Measurements from ENCODE around the gene UNC45B. TPM values are rescaled to one million over a fixed set of nuclear protein-coding genes. Genes with fewer than 3 reads are reported as not detected.

The UNC45B gene
- total RNA-seq, 1 donor from 2014 or later: 0.14 TPM

DNA sequence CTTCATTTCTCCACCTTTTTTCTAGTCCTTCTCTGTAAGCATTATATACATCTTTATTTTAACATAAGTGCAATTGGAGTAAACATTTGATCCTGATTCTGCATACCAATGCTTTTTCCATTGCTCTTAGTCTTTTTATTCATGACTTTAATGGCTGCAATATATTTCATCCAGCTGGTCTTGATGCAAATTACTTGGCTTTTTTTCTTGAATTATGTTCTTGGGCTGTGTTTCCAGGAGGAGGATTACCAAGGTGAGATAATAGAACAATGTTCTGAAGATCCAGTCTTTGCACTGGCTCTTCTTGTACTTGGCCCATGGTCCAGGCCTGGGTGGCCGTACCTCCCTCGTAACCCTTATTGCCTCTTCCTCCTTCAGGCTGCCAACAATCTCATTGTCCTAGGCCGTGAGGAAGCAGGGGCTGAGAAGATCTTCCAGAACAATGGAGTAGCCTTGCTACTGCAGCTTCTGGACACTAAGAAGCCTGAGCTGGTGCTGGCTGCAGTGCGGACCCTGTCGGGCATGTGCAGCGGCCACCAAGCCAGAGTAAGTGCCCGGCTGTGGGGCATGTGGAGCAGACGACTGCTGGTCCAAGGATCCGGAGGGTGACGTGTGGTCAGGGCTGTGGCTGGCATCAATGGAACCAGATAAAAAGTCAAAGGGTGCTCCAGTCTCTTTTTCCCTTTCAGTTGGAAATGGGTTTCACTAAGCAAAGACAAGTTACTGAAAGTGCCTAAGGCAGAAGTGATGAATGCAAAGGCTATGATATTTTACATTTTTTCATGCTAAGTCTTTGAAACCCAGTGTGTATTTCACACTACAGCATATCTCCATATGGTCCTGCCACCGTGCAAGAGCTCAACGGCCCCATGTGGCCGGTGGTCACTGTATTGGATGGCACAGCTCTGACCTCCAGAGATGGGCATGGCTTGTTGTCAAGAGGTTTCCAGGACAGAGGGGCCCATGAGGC lies 6.9 kb downstream of the UNC45B start:
- H3K9me3 ChIP-seq: no peaks in the 10 kb centered on the region
- no peaks in the 10 kb centered on the region for H3K36me3 ChIP-seq
- H3K27me3 ChIP-seq: no peaks in the 10 kb centered on the region
- TF ChIP-seq, protein P1, sequence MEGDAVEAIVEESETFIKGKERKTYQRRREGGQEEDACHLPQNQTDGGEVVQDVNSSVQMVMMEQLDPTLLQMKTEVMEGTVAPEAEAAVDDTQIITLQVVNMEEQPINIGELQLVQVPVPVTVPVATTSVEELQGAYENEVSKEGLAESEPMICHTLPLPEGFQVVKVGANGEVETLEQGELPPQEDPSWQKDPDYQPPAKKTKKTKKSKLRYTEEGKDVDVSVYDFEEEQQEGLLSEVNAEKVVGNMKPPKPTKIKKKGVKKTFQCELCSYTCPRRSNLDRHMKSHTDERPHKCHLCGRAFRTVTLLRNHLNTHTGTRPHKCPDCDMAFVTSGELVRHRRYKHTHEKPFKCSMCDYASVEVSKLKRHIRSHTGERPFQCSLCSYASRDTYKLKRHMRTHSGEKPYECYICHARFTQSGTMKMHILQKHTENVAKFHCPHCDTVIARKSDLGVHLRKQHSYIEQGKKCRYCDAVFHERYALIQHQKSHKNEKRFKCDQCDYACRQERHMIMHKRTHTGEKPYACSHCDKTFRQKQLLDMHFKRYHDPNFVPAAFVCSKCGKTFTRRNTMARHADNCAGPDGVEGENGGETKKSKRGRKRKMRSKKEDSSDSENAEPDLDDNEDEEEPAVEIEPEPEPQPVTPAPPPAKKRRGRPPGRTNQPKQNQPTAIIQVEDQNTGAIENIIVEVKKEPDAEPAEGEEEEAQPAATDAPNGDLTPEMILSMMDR (IDR thresholded peaks at IDR 0.05): no peak
- H3K27ac ChIP-seq: no peak overlapping the region
- H3K4me1 ChIP-seq: no peaks in the 10 kb centered on the region
- DNase-seq (peak; percentile 18), ATAC-seq (no peak)
- intact Hi-C loops (cut with DNase I): no loop called here
- H3K4me3 ChIP-seq: no peak overlapping the region

DNA sequence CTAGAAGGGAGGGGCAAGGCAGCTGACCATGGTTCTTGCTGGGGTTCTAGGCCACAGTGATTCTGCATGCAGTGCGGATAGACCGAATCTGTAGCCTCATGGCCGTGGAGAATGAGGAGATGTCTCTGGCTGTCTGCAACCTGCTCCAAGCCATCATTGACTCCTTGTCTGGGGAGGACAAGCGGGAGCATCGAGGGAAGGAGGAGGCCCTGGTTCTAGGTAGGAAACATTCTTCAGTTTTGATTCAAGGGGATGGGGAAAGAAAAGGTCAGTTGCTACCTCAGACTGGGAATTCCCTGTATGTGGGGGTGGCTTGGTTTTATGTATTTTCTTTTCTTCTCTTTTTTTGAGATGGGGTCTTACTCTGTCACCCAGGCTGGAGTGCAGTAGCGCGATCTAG lies 7.6 kb downstream of the UNC45B start:
- Histone ChIP-seq H3K4me1 (no peaks in the 10 kb centered on the region), H3K27ac (no peak overlapping the region), H3K36me3 (no peaks in the 10 kb centered on the region), H3K4me3 (no peak overlapping the region), H3K9me3 (no peaks in the 10 kb centered on the region), H3K27me3 (no peaks in the 10 kb centered on the region)
- DNase-seq (peak; percentile 12), ATAC-seq (no peak)
- intact Hi-C loops (cut with DNase I): no loop called here
- TF ChIP-seq, protein P1 (IDR thresholded peaks at IDR 0.05): no peak

DNA sequence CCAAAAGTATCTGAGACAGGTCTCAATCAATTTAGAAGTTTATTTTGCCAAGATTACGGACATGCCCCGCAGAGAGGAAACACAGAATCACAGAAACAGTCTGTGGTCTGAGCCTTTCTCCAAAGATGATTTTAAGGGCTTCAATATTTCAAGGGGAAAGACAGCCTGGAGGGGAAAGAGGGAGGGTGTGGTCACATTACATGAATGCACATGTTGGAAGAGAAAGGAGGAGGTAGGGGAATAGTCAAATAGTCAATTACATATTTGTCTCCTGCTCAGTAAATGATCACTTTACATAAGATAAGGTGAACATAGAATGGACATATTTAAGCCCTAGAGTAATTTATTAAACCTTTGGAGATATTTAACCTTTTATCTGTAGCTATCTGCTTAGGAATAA lies 12.3 kb downstream of the UNC45B start:
- TF ChIP-seq, protein P1 (IDR thresholded peaks at IDR 0.05): no peak
- Histone ChIP-seq H3K27ac (no peak overlapping the region), H3K27me3 (no peaks in the 10 kb centered on the region), H3K9me3 (no peaks in the 10 kb centered on the region), H3K4me1 (no peaks in the 10 kb centered on the region), H3K36me3 (no peaks in the 10 kb centered on the region), H3K4me3 (no peak overlapping the region)
- ATAC-seq (no peak), DNase-seq (no peak)
- intact Hi-C loops (cut with DNase I): no loop called here

DNA sequence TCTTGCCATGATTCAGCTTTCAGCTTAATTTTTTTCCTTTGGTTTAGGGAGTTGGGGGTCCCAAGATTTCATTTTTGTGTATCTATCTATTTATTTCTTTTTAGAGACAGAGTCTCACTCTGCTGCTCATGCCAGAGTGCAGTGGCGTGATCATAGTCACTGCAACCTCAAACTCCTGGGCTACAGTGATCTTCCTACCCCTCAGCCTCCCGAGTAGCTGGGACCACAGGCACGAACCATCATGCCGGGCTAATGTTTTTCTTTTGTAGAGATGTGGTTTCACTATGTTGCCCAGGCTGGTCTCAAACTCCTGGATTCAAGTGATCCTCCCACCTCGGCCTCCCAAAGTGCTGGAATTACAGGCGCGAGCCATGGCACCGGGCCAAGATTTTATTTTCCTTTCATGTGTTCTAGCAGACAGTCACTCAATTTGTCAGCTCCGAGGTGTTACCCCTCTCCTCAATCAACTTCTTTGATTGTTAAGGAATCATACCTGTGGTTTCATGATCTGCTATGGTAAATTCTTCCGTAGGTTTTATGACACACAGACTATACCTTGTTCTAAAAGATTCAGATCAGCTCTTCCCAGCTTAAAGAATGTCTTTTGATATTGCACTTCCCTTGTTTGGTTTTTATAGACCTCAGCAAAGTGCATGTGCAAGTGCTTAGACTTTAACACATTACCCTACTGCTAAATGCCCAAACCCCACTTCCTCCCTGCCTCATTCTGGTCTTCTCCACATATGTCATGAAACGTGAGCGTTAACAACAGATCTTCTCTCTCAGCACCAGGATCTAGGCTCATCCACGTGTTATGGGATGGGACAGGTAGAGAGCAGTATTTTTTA lies 13.0 kb downstream of the UNC45B start:
- TF ChIP-seq, protein P1 (IDR thresholded peaks at IDR 0.05): no peak
- intact Hi-C loops (cut with DNase I): no loop called here
- no peaks in the 10 kb centered on the region for H3K27me3 ChIP-seq
- H3K4me1 ChIP-seq: no peaks in the 10 kb centered on the region
- DNase-seq (no peak), ATAC-seq (peak; percentile 22)
- no peaks in the 10 kb centered on the region for H3K9me3 ChIP-seq
- H3K36me3 ChIP-seq: no peaks in the 10 kb centered on the region
- no peak overlapping the region for H3K27ac ChIP-seq
- H3K4me3 ChIP-seq: no peak overlapping the region

DNA sequence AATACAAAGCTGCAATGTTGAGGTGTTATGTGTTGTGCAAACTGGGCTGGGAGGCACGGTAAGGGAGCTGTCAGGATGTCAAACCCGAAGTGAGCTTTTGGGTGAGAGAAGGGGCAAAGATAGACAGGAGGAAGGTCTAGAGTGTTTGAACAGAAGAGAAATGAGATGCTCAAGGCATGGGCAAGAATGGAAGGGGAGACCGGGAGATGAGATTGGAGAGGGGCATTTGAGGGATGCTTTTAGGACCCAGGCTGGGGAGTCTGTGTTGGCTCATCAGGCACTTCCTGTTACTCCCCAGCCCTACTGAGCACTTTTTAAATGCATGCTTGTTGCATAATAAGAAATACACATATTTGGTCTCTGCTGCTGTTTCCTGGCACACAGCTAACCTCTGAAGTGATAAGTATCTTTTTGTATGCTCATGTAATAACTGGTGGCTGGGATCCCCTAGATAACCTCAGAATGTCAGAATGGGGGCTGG lies 13.7 kb downstream of the UNC45B start:
- Histone ChIP-seq H3K9me3 (no peaks in the 10 kb centered on the region), H3K36me3 (no peaks in the 10 kb centered on the region), H3K4me1 (no peaks in the 10 kb centered on the region), H3K27ac (no peak overlapping the region), H3K4me3 (no peak overlapping the region), H3K27me3 (no peaks in the 10 kb centered on the region)
- peak; percentile 56 for ATAC-seq
- TF ChIP-seq, protein P1 (IDR thresholded peaks at IDR 0.05): no peak
- intact Hi-C loops (cut with DNase I): no loop called here
- no peak for DNase-seq
